ENCODE results near the gene C10orf71.

Gene C10orf71

GRCh38 chr10:49300140-49300974 lies 1.4 kb downstream of the C10orf71 start:
- DNase-seq (ENCODE audit: low read depth) = peak; percentile 18
- TF ChIP-seq CTCF (conservative IDR thresholded peaks at IDR 0.05; ENCODE audit: control insufficient read depth, insufficient read depth, low read depth, low read length) = no peak
- no peak overlapping the region for H3K4me3 ChIP-seq (ENCODE audit: control insufficient read depth, low read depth, low read length)

- no peak for TF ChIP-seq CTCF (conservative IDR thresholded peaks at IDR 0.05; ENCODE audit: control insufficient read depth, insufficient read depth, low read depth, low read length)
- no peak overlapping the region for H3K4me3 ChIP-seq (ENCODE audit: control insufficient read depth, low read depth, low read length)
- no peak for DNase-seq (ENCODE audit: low read depth)
These were observed 2.3 kb downstream of the C10orf71 start for GRCh38 chr10:49301302-49301701.

GRCh38 chr10:49302088-49302487 lies 3.1 kb downstream of the C10orf71 start:
- H3K4me3 ChIP-seq (ENCODE audit: control insufficient read depth, low read depth, low read length) = no peak overlapping the region
- DNase-seq (ENCODE audit: low read depth) = no peak
- TF ChIP-seq CTCF (conservative IDR thresholded peaks at IDR 0.05; ENCODE audit: control insufficient read depth, insufficient read depth, low read depth, low read length) = no peak

- no peak overlapping the region for H3K4me3 ChIP-seq (ENCODE audit: control insufficient read depth, low read depth, low read length)
- TF ChIP-seq CTCF (conservative IDR thresholded peaks at IDR 0.05; ENCODE audit: control insufficient read depth, insufficient read depth, low read depth, low read length) = no peak
- DNase-seq (ENCODE audit: low read depth) = no peak
These were observed 4.7 kb downstream of the C10orf71 start for GRCh38 chr10:49303711-49304110.

GRCh38 chr10:49304137-49304536 lies 5.2 kb downstream of the C10orf71 start:
- no peak for DNase-seq (ENCODE audit: low read depth)
- no peak for TF ChIP-seq CTCF (conservative IDR thresholded peaks at IDR 0.05; ENCODE audit: control insufficient read depth, insufficient read depth, low read depth, low read length)

GRCh38 chr10:49307921-49308320 lies 9.0 kb downstream of the C10orf71 start:
- DNase-seq (ENCODE audit: low read depth) = no peak
- H3K4me3 ChIP-seq (ENCODE audit: control insufficient read depth, low read depth, low read length) = no peak overlapping the region
- TF ChIP-seq CTCF (conservative IDR thresholded peaks at IDR 0.05; ENCODE audit: control insufficient read depth, insufficient read depth, low read depth, low read length) = no peak

More at GRCh38 chr10:49304137-49304536, 5.2 kb downstream of the C10orf71 start:
- no peak overlapping the region for H3K4me3 ChIP-seq (ENCODE audit: control insufficient read depth, low read depth, low read length)

All from fibroblast of mammary gland (primary cell).